AG08396 (cell line): ENCODE results near the gene ZNF718.
A peak's percentile ranks its signal among the peaks of the same experiment; 100 is the strongest.
"Not testable (repeated sequence)": the region's sequence is repeated elsewhere in the genome, so short reads cannot be mapped to it uniquely, and the experiment has no call there.

Source experiments
- DNase-seq: peaks from one replicate; pipeline ENCODE4 v3.0.0; 2012; ENCODE audit warnings: low spot score, mixed read lengths

The ZNF718 gene

GRCh38 chr4:124275-125081 lies at the start of gene ZNF718:
TSS of gene ZNF718 (plus strand) at chr4:124501. CDS start at chr4:124671, 170 bp downstream.
- DNase-seq, result peak; percentile 97

GRCh38 chr4:85951-86350 lies 38.4 kb upstream of the ZNF718 start:
- no peak for DNase-seq

DNA sequence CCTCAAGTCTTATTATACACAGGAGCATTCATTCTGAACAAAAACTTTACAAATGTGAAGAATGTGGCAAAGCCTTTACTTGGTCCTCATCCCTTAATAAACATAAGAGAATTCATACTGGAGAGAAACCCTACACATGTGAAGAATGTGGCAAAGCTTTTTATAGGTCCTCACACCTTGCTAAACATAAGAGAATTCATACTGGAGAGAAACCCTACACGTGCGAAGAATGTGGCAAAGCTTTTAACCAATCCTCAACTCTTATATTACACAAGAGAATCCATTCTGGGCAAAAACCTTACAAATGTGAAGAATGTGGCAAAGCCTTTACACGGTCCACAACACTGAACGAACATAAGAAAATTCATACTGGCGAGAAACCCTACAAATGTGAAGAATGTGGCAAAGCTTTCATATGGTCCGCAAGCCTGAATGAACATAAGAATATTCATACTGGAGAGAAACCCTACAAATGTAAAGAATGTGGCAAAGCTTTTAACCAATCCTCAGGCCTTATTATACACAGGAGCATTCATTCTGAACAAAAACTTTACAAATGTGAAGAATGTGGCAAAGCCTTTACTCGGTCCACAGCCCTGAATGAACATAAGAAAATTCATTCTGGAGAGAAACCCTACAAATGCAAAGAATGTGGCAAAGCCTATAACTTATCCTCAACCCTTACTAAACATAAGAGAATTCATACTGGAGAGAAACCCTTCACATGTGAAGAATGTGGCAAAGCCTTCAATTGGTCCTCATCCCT lies 37.6 kb upstream of the ZNF718 start:
- not testable (repeated sequence) for DNase-seq

- no peak for DNase-seq
These were observed 25.9 kb upstream of the ZNF718 start for GRCh38 chr4:98386-98785.

- DNase-seq, result no peak
These were observed 24.4 kb upstream of the ZNF718 start for GRCh38 chr4:99863-100262.

DNA sequence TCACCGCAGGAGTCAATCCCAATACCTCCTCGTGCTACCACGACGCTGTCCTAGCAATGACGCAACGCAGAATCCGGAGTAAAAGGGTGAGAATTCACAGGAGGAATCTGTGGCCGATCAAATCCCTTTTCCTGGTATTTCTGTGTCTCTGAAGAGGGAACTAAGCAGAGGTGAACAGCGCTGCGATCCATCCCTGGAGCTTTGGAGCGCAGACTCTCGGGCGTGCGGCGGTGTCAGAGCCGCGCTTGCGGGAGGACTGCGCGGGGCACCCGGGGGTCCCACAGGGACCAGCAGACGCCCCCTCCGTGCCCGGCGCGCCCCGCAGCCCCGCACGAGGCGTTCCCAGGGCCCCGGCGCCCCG lies 17.2 kb upstream of the ZNF718 start:
- DNase-seq, result no peak

GRCh38 chr4:107444-108429 lies 16.6 kb upstream of the ZNF718 start:
- no peak for DNase-seq

- no peak for DNase-seq
These were observed 11.5 kb upstream of the ZNF718 start for GRCh38 chr4:112771-113170.

- DNase-seq, result no peak
These were observed 10.6 kb upstream of the ZNF718 start for GRCh38 chr4:113732-114131.

- DNase-seq, result no peak
These were observed 10.2 kb upstream of the ZNF718 start for GRCh38 chr4:114149-114548.

GRCh38 chr4:116499-116898 lies 7.8 kb upstream of the ZNF718 start:
- no peak for DNase-seq

DNA sequence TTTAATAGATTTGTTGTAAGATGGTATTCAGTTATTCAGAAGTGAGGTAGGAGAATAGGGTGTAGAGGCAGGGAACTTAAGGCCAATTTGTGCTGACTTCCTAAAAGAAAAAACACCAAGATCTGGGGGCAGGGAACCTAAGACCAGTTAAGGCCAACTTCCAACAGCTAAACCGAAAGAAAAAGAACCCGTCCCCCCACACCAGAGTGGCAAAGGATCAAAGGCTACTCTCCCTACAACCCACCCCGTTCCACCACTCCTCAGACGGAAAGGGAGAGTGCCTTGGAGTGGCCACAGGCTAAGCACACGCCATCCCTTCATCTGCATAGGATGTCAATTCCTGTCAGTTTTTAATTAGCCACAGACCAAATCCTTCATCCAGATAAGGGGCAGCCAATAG lies 3.7 kb upstream of the ZNF718 start:
- no peak for DNase-seq

DNA sequence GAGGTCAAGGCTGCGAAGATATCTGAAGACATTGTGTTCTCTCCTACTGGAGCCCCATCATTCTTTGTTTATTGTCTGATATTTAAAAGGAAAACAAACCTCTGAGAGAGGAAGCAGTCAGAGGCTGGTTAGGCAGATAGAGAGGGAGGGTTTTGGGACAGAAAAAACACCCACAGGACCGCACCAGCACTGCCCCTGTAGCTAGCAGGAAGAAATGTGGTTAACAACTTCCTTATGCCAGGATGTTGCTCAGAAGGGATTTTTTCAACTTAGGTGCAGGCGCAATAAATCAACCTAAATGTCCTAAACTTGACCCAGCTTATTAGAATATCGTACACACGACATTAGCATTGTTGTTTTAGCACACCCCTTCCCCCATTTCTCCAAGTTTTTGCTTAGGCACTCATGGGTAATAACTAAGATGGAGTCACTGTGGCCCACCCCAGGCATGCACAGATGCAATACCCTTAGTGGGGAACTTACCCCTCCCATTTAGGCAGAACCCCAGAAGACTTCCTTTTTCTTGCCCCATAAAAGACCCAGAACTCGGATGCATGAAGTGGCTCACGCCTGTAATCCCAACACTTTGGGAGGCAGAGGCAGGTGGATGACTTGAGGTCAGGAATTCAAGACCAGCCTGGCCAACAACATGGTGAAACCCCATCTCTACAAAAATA lies 2.8 kb upstream of the ZNF718 start:
- DNase-seq, result no peak

GRCh38 chr4:123922-124274 lies 403 bp upstream of the ZNF718 start:
- DNase-seq, result not testable (repeated sequence)

DNA sequence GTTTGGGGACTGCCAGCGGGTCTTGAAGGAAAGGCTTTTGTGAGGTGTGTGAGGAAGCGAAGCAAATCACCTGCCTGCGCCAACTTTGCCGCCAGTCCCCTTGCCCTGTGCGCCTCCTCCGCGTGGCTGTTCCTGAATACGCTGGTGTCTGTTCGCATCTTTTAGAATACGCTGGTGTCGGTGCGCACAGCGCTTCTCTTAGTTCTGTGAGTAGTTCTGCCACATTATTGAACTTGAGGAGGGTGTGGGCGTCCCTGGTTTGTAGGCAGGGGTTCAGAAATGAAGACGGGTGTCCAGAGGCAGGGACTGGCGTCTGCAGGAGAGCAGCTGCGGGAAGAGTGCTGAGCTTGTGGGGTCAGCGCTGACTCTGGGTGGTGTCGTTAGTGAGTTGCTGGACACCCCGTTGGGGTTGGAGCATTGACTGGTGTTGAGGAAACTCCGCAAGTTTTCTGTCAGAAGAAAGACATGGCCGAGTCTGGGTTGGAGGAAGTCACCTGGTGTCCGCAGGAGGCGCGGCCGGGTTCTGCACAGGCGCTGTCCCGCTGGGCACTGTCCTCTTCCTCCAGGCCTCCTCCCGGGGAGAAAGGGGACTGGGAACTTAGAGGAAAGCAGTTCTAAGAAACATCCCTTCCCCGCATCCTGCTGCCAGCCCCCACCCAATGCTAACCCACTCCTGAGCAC lies 930 bp downstream of the ZNF718 start:
- no peak for DNase-seq

- no peak for DNase-seq
These were observed 1.5 kb downstream of the ZNF718 start for GRCh38 chr4:125833-126232.

- no peak for DNase-seq
These were observed 8.2 kb downstream of the ZNF718 start for GRCh38 chr4:132483-132882.

GRCh38 chr4:138935-139334 lies 14.6 kb downstream of the ZNF718 start:
- no peak for DNase-seq

GRCh38 chr4:139691-140090 lies 15.4 kb downstream of the ZNF718 start:
- no peak for DNase-seq

DNA sequence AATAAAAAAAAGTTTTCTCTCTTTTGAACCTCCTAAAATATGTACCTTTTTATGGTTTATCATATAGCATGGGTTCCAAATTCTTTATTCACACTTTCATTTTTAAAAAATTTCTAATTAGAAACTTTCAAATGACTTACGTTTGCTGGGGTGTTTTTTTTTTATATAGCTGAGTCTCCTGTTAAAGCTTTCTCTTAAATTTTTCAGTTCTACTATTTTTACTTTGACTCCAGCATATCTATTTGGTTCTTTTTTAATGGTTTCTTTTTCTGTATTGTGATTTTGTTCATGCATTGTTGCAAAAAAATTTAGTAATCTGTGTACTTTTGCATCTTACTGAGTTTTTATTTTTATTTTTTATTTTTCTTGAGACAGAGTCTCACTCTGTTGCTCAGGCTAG lies 22.3 kb downstream of the ZNF718 start:
- DNase-seq, result no peak

DNA sequence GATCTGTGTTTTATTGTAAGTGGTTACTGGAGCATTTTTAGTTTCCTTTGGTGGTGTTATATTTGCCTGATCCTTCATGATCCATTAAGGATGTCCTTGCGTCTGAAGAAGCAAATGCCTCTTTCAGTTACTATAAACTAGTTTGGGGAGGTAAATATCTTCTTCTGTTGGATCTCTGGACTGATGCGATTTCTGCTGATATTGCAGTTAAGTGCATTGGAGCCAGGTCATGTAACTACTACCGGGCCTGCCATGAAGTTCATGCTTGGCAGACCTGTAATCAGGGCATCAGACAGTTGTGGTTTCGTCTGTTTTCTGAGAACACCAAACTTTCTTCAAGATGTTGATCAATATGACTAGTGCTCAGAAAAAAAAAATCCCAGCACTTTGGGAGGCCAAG lies 22.9 kb downstream of the ZNF718 start:
- no peak for DNase-seq
